GM23338 (cell line): Measurements from ENCODE around the gene ASAP2. TPM values are rescaled to one million over a fixed set of nuclear protein-coding genes. Genes with fewer than 3 reads are reported as not detected.

Source experiments
- ATAC-seq: fragments of 200-7000 bp; cut with Tn5 transposase; 3 replicates; pipeline ENCODE4 v1.9.1; 2020
- DNase-seq: peaks from one replicate; pipeline ENCODE4 v3.0.0-alpha.2; 2015; ENCODE audit warnings: low spot score
- H2AFZ ChIP-seq: fragments of 200-600 bp; sonication (generic); 2 replicates; pipeline ENCODE4 v1.8.0; 2016; ENCODE audit warnings: antibody characterized with exemption, mild to moderate bottlenecking, moderate library complexity
- H3F3A ChIP-seq: fragments of 200-600 bp; sonication (generic); replicated peaks from 2 replicates; pipeline ENCODE4 v1.8.0; 2017; ENCODE audit warnings: antibody characterized with exemption, mixed run types, low read depth
- H3K27ac ChIP-seq: fragments of 200-600 bp; sonication (generic); 2 replicates; pipeline ENCODE4 v1.6.1; 2016; ENCODE audit warnings: low read depth
- H3K27me3 ChIP-seq: fragments of 200-600 bp; sonication (generic); 2 replicates; pipeline ENCODE4 v1.8.0; 2016; ENCODE audit warnings: mild to moderate bottlenecking, mixed run types, moderate library complexity; ENCODE audit not compliant: insufficient read depth
- H3K36me3 ChIP-seq: fragments of 200-600 bp; sonication (generic); 2 replicates; pipeline ENCODE4 v1.8.0; 2016; ENCODE audit warnings: mild to moderate bottlenecking; ENCODE audit not compliant: insufficient read depth
- H3K4me1 ChIP-seq: fragments of 200-600 bp; sonication (generic); 2 replicates; pipeline ENCODE4 v1.8.0; 2016; ENCODE audit warnings: mild to moderate bottlenecking, moderate library complexity; ENCODE audit not compliant: insufficient read depth
- H3K4me2 ChIP-seq: fragments of 200-600 bp; sonication (generic); 2 replicates; pipeline ENCODE4 v1.7.1; 2017; ENCODE audit warnings: mixed run types
- H3K4me3 ChIP-seq: fragments of 200-600 bp; sonication (generic); 2 replicates; pipeline ENCODE4 v1.6.1; 2016; ENCODE audit warnings: mixed run types
- H3K79me2 ChIP-seq: fragments of 200-600 bp; sonication (generic); replicated peaks from 2 replicates; pipeline ENCODE4 v1.8.0; 2017; ENCODE audit warnings: mild to moderate bottlenecking; ENCODE audit not compliant: insufficient read depth
- H3K9me2 ChIP-seq: fragments of 200-600 bp; sonication (generic); 2 replicates; pipeline ENCODE4 v1.8.0; 2017; ENCODE audit not compliant: insufficient read depth
- H4K20me1 ChIP-seq: fragments of 200-600 bp; sonication (generic); replicated peaks from 2 replicates; pipeline ENCODE4 v1.8.0; 2017; ENCODE audit warnings: mild to moderate bottlenecking; ENCODE audit not compliant: insufficient read depth
- H3K27ac Mint-ChIP-seq: 2 replicates; pipeline ENCODE4 v1.8.0; 2020; ENCODE audit warnings: inconsistent platforms, mild to moderate bottlenecking, moderate library complexity, mixed read lengths
- H3K27me3 Mint-ChIP-seq: 3 replicates; pipeline ENCODE4 v1.8.0; 2022; ENCODE audit warnings: low read depth, mild to moderate bottlenecking, moderate library complexity, mixed read lengths, inconsistent platforms; ENCODE audit not compliant: insufficient read depth, poor library complexity
- H3K36me3 Mint-ChIP-seq: 3 replicates; pipeline ENCODE4 v1.8.0; 2021; ENCODE audit warnings: low read depth, mild to moderate bottlenecking, inconsistent platforms, moderate library complexity, mixed read lengths
- H3K4me1 Mint-ChIP-seq: 3 replicates; pipeline ENCODE4 v1.8.0; 2020; ENCODE audit warnings: mild to moderate bottlenecking, inconsistent platforms, mixed read lengths
- H3K4me3 Mint-ChIP-seq: 3 replicates; pipeline ENCODE4 v1.8.0; 2021; ENCODE audit warnings: moderate library complexity, mild to moderate bottlenecking, inconsistent platforms, mixed read lengths
- H3K9me3 Mint-ChIP-seq: 3 replicates; pipeline ENCODE4 v1.8.0; 2020; ENCODE audit warnings: moderate library complexity, mild to moderate bottlenecking, inconsistent platforms, mixed read lengths
- CREB1 ChIP-seq: fragments of 250-450 bp; sonication (Bioruptor Pico); IDR thresholded peaks from 2 replicates; pipeline ENCODE4 v1.5.0; 2020; ENCODE audit warnings: low read depth, mild to moderate bottlenecking, moderate library complexity
- EZH2 ChIP-seq: fragments of 200-600 bp; sonication (generic); IDR thresholded peaks from one replicate; pipeline ENCODE4 v1.8.0; 2017; ENCODE audit warnings: antibody characterized with exemption, mild to moderate bottlenecking, low read depth; ENCODE audit not compliant: unreplicated experiment
- EZH2phosphoT487 ChIP-seq: fragments of 200-600 bp; sonication (generic); IDR thresholded peaks from one replicate; pipeline ENCODE4 v1.8.1; 2018; ENCODE audit warnings: antibody characterized with exemption; ENCODE audit not compliant: unreplicated experiment
- NANOG ChIP-seq: IDR thresholded peaks from 2 replicates; pipeline ENCODE4 v1.6.1; 2016; ENCODE audit warnings: antibody characterized with exemption, borderline replicate concordance
- STAT1 ChIP-seq: IDR thresholded peaks from one replicate; pipeline ENCODE4 v1.6.1; 2016; ENCODE audit warnings: antibody characterized with exemption; ENCODE audit not compliant: unreplicated experiment
- ZNF114 ChIP-seq: fragments of 250-450 bp; sonication (Bioruptor Pico); IDR thresholded peaks from 2 replicates; pipeline ENCODE4 v1.5.0; 2020; ENCODE audit warnings: mild to moderate bottlenecking, moderate library complexity
- ZNF331 ChIP-seq: fragments of 250-450 bp; sonication (Bioruptor Pico); IDR thresholded peaks from 2 replicates; pipeline ENCODE4 v1.5.0; 2020; ENCODE audit warnings: low read depth, mild to moderate bottlenecking, moderate library complexity
- polyA plus RNA-seq: library from polyadenylated mRNA; unstranded; fragments of >200 nt; fragmentation: Nextera tagmentation; extraction: Ambion mirVana; gene quantifications from 2 replicates; pipeline ENCODE4 v1.2.1, GENCODE V29; 2016
- total RNA-seq: library from RNA; depleted of rRNA; stranded (reverse); fragments of >200 nt; shearing (Covaris generic); gene quantifications from 2 replicates; pipeline ENCODE4 v1.2.3, GENCODE V29; 2014
- TF ChIP-seq, protein P1 (sequence below), 2 experiments: fragments of 200-600 bp in 1 of 2; sonication (generic) in 1 of 2; conservative IDR thresholded peaks; 2 replicates each; pipeline versions ENCODE4 v1.5.1 to v1.6.1; 2016 to 2017; ENCODE audit warnings: antibody characterized with exemption in 2 of 2, low read depth in 2 of 2, mild to moderate bottlenecking in 2 of 2, moderate library complexity in 1 of 2
- TF ChIP-seq, protein P2 (sequence below): IDR thresholded peaks from one replicate; pipeline ENCODE4 v1.6.1; 2018; ENCODE audit warnings: antibody characterized with exemption; ENCODE audit not compliant: unreplicated experiment
- TF ChIP-seq, protein P3 (sequence below): fragments of 250-450 bp; sonication (Bioruptor Pico); IDR thresholded peaks from 2 replicates; pipeline ENCODE4 v1.5.0; 2020; ENCODE audit warnings: mild to moderate bottlenecking, moderate library complexity

Gene ASAP2
- total and polyA plus RNA-seq, 2 experiments from 2014 or later: 2.6 to 15.6 TPM

DNA sequence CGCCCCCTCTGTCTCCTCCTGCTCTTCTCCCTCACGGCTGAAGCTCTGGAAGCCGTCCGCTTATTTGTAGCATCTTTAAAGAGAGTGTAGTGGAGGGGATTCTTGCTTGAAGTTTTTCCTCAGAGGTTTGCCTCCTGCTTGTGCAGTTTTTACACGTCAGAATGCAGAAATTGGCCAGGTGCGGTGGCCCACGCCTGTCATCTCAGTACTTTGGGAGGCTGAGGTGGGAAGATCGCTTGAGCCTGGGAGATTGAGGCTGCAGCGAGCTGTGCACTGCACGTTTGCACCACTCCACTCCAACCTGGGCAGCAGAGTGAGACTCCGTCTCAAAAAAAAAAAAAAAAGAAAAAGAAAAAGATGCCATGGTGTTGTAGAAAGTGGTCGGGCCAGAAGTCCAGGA lies 147.7 kb downstream of the ASAP2 start:
- ATAC-seq: no peak
- Mint-ChIP-seq H3K27ac (no peak overlapping the region), H3K4me3 (no peak overlapping the region), H3K36me3 (peaks cover 47% of the 10 kb centered on the region), H3K4me1 (peaks cover 25% of the 10 kb centered on the region), H3K27me3 (no peaks in the 10 kb centered on the region), H3K9me3 (no peaks in the 10 kb centered on the region)
- Histone ChIP-seq H3K27ac (no peak overlapping the region), H3K4me1 (peaks cover 28% of the 10 kb centered on the region), H3K4me3 (no peak overlapping the region), H3K27me3 (no peaks in the 10 kb centered on the region), H3F3A (no peaks in the 10 kb centered on the region), H3K4me2 (no peak overlapping the region), H3K36me3 (no peaks in the 10 kb centered on the region), H3K9me2 (no peaks in the 10 kb centered on the region), H2AFZ (no peak overlapping the region), H4K20me1 (no peaks in the 10 kb centered on the region), H3K79me2 (no peaks in the 10 kb centered on the region)
- no peak for DNase-seq
- TF ChIP-seq EZH2phosphoT487 (no peak), ZNF114 (no peak), STAT1 (no peak), ZNF331 (no peak), CREB1 (CRISPR knock-in tag) (no peak), NANOG (no peak), EZH2 (no peak)
- TF ChIP-seq, protein P1, sequence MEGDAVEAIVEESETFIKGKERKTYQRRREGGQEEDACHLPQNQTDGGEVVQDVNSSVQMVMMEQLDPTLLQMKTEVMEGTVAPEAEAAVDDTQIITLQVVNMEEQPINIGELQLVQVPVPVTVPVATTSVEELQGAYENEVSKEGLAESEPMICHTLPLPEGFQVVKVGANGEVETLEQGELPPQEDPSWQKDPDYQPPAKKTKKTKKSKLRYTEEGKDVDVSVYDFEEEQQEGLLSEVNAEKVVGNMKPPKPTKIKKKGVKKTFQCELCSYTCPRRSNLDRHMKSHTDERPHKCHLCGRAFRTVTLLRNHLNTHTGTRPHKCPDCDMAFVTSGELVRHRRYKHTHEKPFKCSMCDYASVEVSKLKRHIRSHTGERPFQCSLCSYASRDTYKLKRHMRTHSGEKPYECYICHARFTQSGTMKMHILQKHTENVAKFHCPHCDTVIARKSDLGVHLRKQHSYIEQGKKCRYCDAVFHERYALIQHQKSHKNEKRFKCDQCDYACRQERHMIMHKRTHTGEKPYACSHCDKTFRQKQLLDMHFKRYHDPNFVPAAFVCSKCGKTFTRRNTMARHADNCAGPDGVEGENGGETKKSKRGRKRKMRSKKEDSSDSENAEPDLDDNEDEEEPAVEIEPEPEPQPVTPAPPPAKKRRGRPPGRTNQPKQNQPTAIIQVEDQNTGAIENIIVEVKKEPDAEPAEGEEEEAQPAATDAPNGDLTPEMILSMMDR (conservative IDR thresholded peaks at IDR 0.05; ENCODE audit: low read depth in 2 of 2): no peak
- TF ChIP-seq, protein P2, sequence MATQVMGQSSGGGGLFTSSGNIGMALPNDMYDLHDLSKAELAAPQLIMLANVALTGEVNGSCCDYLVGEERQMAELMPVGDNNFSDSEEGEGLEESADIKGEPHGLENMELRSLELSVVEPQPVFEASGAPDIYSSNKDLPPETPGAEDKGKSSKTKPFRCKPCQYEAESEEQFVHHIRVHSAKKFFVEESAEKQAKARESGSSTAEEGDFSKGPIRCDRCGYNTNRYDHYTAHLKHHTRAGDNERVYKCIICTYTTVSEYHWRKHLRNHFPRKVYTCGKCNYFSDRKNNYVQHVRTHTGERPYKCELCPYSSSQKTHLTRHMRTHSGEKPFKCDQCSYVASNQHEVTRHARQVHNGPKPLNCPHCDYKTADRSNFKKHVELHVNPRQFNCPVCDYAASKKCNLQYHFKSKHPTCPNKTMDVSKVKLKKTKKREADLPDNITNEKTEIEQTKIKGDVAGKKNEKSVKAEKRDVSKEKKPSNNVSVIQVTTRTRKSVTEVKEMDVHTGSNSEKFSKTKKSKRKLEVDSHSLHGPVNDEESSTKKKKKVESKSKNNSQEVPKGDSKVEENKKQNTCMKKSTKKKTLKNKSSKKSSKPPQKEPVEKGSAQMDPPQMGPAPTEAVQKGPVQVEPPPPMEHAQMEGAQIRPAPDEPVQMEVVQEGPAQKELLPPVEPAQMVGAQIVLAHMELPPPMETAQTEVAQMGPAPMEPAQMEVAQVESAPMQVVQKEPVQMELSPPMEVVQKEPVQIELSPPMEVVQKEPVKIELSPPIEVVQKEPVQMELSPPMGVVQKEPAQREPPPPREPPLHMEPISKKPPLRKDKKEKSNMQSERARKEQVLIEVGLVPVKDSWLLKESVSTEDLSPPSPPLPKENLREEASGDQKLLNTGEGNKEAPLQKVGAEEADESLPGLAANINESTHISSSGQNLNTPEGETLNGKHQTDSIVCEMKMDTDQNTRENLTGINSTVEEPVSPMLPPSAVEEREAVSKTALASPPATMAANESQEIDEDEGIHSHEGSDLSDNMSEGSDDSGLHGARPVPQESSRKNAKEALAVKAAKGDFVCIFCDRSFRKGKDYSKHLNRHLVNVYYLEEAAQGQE: no peak
- TF ChIP-seq, protein P3, sequence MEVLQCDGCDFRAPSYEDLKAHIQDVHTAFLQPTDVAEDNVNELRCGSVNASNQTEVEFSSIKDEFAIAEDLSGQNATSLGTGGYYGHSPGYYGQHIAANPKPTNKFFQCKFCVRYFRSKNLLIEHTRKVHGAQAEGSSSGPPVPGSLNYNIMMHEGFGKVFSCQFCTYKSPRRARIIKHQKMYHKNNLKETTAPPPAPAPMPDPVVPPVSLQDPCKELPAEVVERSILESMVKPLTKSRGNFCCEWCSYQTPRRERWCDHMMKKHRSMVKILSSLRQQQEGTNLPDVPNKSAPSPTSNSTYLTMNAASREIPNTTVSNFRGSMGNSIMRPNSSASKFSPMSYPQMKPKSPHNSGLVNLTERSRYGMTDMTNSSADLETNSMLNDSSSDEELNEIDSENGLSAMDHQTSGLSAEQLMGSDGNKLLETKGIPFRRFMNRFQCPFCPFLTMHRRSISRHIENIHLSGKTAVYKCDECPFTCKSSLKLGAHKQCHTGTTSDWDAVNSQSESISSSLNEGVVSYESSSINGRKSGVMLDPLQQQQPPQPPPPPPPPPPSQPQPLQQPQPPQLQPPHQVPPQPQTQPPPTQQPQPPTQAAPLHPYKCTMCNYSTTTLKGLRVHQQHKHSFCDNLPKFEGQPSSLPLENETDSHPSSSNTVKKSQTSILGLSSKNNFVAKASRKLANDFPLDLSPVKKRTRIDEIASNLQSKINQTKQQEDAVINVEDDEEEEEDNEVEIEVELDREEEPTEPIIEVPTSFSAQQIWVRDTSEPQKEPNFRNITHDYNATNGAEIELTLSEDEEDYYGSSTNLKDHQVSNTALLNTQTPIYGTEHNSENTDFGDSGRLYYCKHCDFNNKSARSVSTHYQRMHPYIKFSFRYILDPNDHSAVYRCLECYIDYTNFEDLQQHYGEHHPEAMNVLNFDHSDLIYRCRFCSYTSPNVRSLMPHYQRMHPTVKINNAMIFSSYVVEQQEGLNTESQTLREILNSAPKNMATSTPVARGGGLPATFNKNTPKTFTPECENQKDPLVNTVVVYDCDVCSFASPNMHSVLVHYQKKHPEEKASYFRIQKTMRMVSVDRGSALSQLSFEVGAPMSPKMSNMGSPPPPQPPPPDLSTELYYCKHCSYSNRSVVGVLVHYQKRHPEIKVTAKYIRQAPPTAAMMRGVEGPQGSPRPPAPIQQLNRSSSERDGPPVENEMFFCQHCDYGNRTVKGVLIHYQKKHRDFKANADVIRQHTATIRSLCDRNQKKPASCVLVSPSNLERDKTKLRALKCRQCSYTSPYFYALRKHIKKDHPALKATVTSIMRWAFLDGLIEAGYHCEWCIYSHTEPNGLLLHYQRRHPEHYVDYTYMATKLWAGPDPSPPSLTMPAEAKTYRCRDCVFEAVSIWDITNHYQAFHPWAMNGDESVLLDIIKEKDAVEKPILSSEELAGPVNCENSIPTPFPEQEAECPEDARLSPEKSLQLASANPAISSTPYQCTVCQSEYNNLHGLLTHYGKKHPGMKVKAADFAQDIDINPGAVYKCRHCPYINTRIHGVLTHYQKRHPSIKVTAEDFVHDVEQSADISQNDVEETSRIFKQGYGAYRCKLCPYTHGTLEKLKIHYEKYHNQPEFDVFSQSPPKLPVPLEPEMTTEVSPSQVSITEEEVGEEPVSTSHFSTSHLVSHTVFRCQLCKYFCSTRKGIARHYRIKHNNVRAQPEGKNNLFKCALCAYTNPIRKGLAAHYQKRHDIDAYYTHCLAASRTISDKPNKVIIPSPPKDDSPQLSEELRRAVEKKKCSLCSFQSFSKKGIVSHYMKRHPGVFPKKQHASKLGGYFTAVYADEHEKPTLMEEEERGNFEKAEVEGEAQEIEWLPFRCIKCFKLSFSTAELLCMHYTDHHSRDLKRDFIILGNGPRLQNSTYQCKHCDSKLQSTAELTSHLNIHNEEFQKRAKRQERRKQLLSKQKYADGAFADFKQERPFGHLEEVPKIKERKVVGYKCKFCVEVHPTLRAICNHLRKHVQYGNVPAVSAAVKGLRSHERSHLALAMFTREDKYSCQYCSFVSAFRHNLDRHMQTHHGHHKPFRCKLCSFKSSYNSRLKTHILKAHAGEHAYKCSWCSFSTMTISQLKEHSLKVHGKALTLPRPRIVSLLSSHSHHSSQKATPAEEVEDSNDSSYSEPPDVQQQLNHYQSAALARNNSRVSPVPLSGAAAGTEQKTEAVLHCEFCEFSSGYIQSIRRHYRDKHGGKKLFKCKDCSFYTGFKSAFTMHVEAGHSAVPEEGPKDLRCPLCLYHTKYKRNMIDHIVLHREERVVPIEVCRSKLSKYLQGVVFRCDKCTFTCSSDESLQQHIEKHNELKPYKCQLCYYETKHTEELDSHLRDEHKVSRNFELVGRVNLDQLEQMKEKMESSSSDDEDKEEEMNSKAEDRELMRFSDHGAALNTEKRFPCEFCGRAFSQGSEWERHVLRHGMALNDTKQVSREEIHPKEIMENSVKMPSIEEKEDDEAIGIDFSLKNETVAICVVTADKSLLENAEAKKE: no peak
